ENCODE data around the gene RAP2C. TPM values are rescaled to one million over a fixed set of nuclear protein-coding genes. Genes with fewer than 3 reads are reported as not detected.

RAP2C gene
- total RNA-seq, 1 experiment from 2014 or later, result 52.7 TPM

DNA sequence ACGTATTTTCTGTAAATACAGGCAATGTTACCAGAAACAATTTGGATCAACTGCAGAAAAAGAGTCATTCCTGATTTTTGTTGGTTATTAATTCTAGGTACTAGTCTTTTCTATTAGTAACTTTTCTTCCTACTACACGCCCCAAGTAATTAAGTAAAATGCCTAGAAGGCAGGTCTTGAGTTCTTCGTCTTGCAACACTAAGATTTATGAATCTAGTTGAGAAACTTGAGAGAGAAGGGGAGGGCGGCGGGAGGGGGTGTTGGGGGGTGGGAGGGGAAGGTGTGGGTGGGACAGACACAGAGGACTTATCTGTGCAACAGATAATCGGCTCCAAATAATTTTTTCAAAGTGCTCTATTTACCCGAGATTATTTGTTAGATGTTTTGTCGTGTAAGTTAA, 3.0 kb downstream of the RAP2C start:
- Mint-ChIP-seq H3K36me3 (ENCODE audit: insufficient read depth in 1 of 3, low read depth in 3 of 3) (peaks cover 15 to 32% (median 31%) of the 10 kb centered on the region in 3 experiments; a peak in 6 of 7 replicates), H3K4me1 (peaks cover 24 to 33% of the 10 kb centered on the region in 2 experiments), H3K9me3 (no peaks in the 10 kb centered on the region), H3K27me3 (ENCODE audit: low read depth) (no peaks in the 10 kb centered on the region), H3K4me3 (peak overlapping the region; percentile 93 to 95), H3K27ac (peak overlapping the region in 2 of 3 experiments; percentile 12 to 97; a peak in 1 of 7 replicates)
- no peak overlapping the region for H4K8ac ChIP-seq (replicated peaks; ENCODE audit: insufficient read length, low read depth, low read length)
- no peak overlapping the region for H3K23ac ChIP-seq (ENCODE audit: insufficient read length, low read depth, low read length)
- no peak overlapping the region for H2AK5ac ChIP-seq (ENCODE audit: insufficient read length, low read length)
- H4K91ac ChIP-seq (ENCODE audit: insufficient read length, low read depth, low read length), result no peak overlapping the region
- H2BK120ac ChIP-seq (ENCODE audit: low read depth, low read length, poor library complexity, severe bottlenecking), result no peak overlapping the region
- no peaks in the 10 kb centered on the region for H3K4me1 ChIP-seq (ENCODE audit: insufficient read depth, low read length)
- H3K4me2 ChIP-seq (ENCODE audit: insufficient read depth, insufficient read length, low read length), result peak overlapping the region; percentile 75
- no peaks in the 10 kb centered on the region for H3K9me3 ChIP-seq (ENCODE audit: control insufficient read depth, low read depth, low read length)
- H2BK20ac ChIP-seq (ENCODE audit: low read depth, low read length, poor library complexity, severe bottlenecking), result no peak overlapping the region
- WGBS (ENCODE audit: extremely low coverage, insufficient read length, low lambda C conversion rate), result no CpG with 5 or more reads among the region's 8 CpGs
- H3T11ph ChIP-seq (ENCODE audit: low read length), result no peak overlapping the region
- H3K27ac ChIP-seq (ENCODE audit: insufficient read length, low read depth, low read length), result no peak overlapping the region
- no peak overlapping the region for H2BK12ac ChIP-seq (ENCODE audit: insufficient read length, low read depth, low read length)
- H3K9ac ChIP-seq (ENCODE audit: extremely low read depth, insufficient read length, low read length), result peak overlapping the region; percentile 73
- H3K18ac ChIP-seq (ENCODE audit: insufficient read length, low read depth, low read length), result no peak overlapping the region
- H3K14ac ChIP-seq (ENCODE audit: insufficient read depth, low read length), result no peak overlapping the region
- no peak overlapping the region for H2BK5ac ChIP-seq (ENCODE audit: insufficient read length, low read length)
- no peaks in the 10 kb centered on the region for H4K20me1 ChIP-seq (ENCODE audit: control insufficient read depth, insufficient read depth, insufficient read length)
- no peaks in the 10 kb centered on the region for H3K79me1 ChIP-seq (ENCODE audit: insufficient read depth, low read depth, low read length, poor library complexity, severe bottlenecking)
- H2AFZ ChIP-seq (ENCODE audit: low read length), result no peak overlapping the region
- H4K5ac ChIP-seq (ENCODE audit: insufficient read length, low read depth, low read length), result no peak overlapping the region
- H3K27me3 ChIP-seq (ENCODE audit: insufficient read depth, low read length), result no peaks in the 10 kb centered on the region
- peaks cover 7% of the 10 kb centered on the region for H3K23me2 ChIP-seq (ENCODE audit: insufficient read length, low read depth, low read length, poor library complexity, severe bottlenecking)
- H2BK15ac ChIP-seq (ENCODE audit: low read depth, low read length), result no peak overlapping the region
- TF ChIP-seq, protein P1, sequence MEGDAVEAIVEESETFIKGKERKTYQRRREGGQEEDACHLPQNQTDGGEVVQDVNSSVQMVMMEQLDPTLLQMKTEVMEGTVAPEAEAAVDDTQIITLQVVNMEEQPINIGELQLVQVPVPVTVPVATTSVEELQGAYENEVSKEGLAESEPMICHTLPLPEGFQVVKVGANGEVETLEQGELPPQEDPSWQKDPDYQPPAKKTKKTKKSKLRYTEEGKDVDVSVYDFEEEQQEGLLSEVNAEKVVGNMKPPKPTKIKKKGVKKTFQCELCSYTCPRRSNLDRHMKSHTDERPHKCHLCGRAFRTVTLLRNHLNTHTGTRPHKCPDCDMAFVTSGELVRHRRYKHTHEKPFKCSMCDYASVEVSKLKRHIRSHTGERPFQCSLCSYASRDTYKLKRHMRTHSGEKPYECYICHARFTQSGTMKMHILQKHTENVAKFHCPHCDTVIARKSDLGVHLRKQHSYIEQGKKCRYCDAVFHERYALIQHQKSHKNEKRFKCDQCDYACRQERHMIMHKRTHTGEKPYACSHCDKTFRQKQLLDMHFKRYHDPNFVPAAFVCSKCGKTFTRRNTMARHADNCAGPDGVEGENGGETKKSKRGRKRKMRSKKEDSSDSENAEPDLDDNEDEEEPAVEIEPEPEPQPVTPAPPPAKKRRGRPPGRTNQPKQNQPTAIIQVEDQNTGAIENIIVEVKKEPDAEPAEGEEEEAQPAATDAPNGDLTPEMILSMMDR (conservative IDR thresholded peaks at IDR 0.05), result no peak
- no peak overlapping the region for H3K56ac ChIP-seq (ENCODE audit: insufficient read length, low read depth, low read length)
- H3K4ac ChIP-seq (ENCODE audit: low read depth, low read length), result no peak overlapping the region
- peaks cover 4% of the 10 kb centered on the region; the same call in 1 of the 2 replicates for H3K79me2 ChIP-seq (ENCODE audit: insufficient read depth, low read length)
- no peak for DNase-seq
